Lung (tissue), 12 donors: Measurements from ENCODE around the gene ETFDH. TPM values are rescaled to one million over a fixed set of nuclear protein-coding genes. Genes with fewer than 3 reads are reported as not detected.
A peak's percentile ranks its signal among the peaks of the same experiment; 100 is the strongest.

ENCODE experiments used
- ATAC-seq: fragments of 200-7000 bp; cut with Tn5 transposase; one replicate; pipeline ENCODE4 v1.9.1; 2020; ENCODE audit warnings: moderate number of reproducible peaks; ENCODE audit not compliant: insufficient read depth, low FRiP score
- DNase-seq, 3 donors: peaks; one replicate each; pipeline ENCODE4 v3.0.0-alpha.2; 2013 to 2017
- H3K27ac ChIP-seq, 2 donors: one replicate each; pipeline ENCODE4 v1.5.1; 2013; ENCODE audit warnings: mild to moderate bottlenecking in 2 of 2, moderate library complexity in 2 of 2, control low read depth in 1 of 2, inconsistent platforms in 1 of 2, low read depth in 1 of 2, low read length in 1 of 2
- H3K27me3 ChIP-seq, 3 donors: one replicate each; pipeline ENCODE4 v1.5.1; 2013; ENCODE audit warnings: low read length in 2 of 3; ENCODE audit not compliant: control insufficient read depth in 3 of 3, insufficient read depth in 3 of 3
- H3K36me3 ChIP-seq, 4 donors: one replicate each; pipeline ENCODE4 v1.5.1; 2013; ENCODE audit warnings: low read length in 4 of 4, mild to moderate bottlenecking in 1 of 4, moderate library complexity in 1 of 4; ENCODE audit not compliant: control insufficient read depth in 4 of 4, insufficient read depth in 4 of 4
- H3K4me1 ChIP-seq, 5 donors: one replicate each; pipeline ENCODE4 v1.5.1; 2013; ENCODE audit warnings: low read length in 5 of 5, mild to moderate bottlenecking in 2 of 5, moderate library complexity in 1 of 5; ENCODE audit not compliant: control insufficient read depth in 5 of 5, insufficient read depth in 5 of 5
- H3K4me3 ChIP-seq: one replicate; pipeline ENCODE4 v1.5.1; 2013; ENCODE audit warnings: mild to moderate bottlenecking, control low read depth, moderate library complexity
- H3K9ac ChIP-seq, 2 donors: one replicate each; pipeline ENCODE4 v1.5.1; 2013; ENCODE audit warnings: low read length in 2 of 2, control low read depth in 1 of 2; ENCODE audit not compliant: insufficient read depth in 1 of 2
- H3K9me3 ChIP-seq, 4 donors: one replicate each; pipeline ENCODE4 v1.5.1; 2013; ENCODE audit warnings: low read length in 3 of 4, mild to moderate bottlenecking in 1 of 4, moderate library complexity in 1 of 4; ENCODE audit not compliant: control insufficient read depth in 4 of 4, insufficient read depth in 3 of 4
- WGBS, 2 donors: extraction: QIAGEN DNeasy Blood & Tissue Kit; methylation state at CpG; one replicate each; pipeline ENCODE4 v1.1.7; 2013; 5-methylcytosine and 5-hydroxymethylcytosine counted together
- polyA plus RNA-seq, 2 donors: library from polyadenylated mRNA; stranded (reverse); fragments of 200-250 nt; gene quantifications; one replicate each; pipeline ENCODE4 v1.2.1, GENCODE V29; 2013
- total RNA-seq, 2 donors: library from RNA; depleted of rRNA in 1 of 2; stranded (reverse); fragments of >200 nt in 1 of 2; gene quantifications; one replicate each; pipeline ENCODE4 v1.2.1, GENCODE V29; 2014 to 2021
- TF ChIP-seq, protein P1 (sequence below): IDR thresholded peaks from 2 replicates; pipeline ENCODE4 v1.5.1; 2012; ENCODE audit warnings: mild to moderate bottlenecking; ENCODE audit errors: control extremely low read depth, extremely low read depth
- donor health status: control.
- donor health status: control.
- donor health status: Bipolar disorder and iron deficiency.
- donor health status: healthy.
- donor health status: DM: yes; HTN: yes; CAD: no.

The ETFDH gene
- total and polyA plus RNA-seq, 4 donors, result 13.6 to 43.8 (median 16.4) TPM

DNA sequence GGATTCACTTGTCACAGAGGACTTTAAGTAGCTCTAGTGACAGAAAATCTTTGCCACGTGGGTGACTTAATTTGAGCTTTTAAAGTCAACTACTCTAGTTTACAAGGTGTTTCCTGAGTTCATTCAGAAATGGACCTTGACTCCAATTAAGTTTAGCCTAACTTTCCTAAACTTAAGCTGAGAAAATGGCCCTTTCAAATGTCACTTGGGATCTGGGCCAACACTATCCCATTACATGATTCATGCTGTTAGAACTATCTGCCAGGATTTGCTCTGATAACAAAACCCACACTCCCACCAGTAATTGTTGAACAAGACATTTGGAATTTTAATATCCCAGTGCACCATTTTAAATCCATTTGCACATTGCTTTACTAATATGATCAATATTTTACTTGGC lies 41.2 kb upstream of the ETFDH start:
- DNase-seq, result peak in 1 of 3 donors; percentile 8
- WGBS, 2 donors, result 39 to 40% methylated on average over 1 of the region's 1 CpG

DNA sequence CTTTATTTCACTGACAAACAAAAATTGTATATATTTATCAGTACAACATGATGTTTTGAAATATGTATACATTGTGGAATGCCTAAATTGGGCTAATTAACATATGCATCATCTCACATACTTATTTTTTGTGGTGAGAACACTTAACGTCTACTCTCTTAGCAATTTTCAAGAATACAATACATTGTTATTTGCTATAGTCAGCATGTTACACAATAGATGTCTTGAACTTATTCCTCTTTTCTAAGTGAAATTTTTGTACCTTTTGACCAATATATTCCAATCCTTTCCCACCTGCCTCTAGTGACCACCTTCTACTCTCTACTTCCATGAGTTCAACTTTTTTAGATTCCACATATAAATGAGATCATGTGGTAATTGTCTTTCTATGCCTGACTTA lies 35.5 kb upstream of the ETFDH start:
- Histone ChIP-seq H3K4me3 (no peak overlapping the region), H3K4me1 (no peaks in the 10 kb centered on the region), H3K36me3 (no peaks in the 10 kb centered on the region), H3K9ac (no peak overlapping the region), H3K27me3 (no peaks in the 10 kb centered on the region), H3K9me3 (no peaks in the 10 kb centered on the region), H3K27ac (no peak overlapping the region)
- WGBS, 2 donors, result 66 to 71% methylated on average over 1 of the region's 1 CpG
- ATAC-seq, result no peak
- TF ChIP-seq, protein P1, sequence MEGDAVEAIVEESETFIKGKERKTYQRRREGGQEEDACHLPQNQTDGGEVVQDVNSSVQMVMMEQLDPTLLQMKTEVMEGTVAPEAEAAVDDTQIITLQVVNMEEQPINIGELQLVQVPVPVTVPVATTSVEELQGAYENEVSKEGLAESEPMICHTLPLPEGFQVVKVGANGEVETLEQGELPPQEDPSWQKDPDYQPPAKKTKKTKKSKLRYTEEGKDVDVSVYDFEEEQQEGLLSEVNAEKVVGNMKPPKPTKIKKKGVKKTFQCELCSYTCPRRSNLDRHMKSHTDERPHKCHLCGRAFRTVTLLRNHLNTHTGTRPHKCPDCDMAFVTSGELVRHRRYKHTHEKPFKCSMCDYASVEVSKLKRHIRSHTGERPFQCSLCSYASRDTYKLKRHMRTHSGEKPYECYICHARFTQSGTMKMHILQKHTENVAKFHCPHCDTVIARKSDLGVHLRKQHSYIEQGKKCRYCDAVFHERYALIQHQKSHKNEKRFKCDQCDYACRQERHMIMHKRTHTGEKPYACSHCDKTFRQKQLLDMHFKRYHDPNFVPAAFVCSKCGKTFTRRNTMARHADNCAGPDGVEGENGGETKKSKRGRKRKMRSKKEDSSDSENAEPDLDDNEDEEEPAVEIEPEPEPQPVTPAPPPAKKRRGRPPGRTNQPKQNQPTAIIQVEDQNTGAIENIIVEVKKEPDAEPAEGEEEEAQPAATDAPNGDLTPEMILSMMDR, result no peak
- DNase-seq, result no peak

More for the DNA sequence above, 41.2 kb upstream of the ETFDH start:
- Histone ChIP-seq H3K4me3 (no peak overlapping the region), H3K9ac (no peak overlapping the region), H3K4me1 (peaks cover 0 to 3% (median 0%) of the 10 kb centered on the region in 5 donors), H3K27me3 (no peaks in the 10 kb centered on the region), H3K9me3 (no peaks in the 10 kb centered on the region), H3K27ac (no peak overlapping the region), H3K36me3 (peaks cover 0 to 1% (median 0%) of the 10 kb centered on the region in 4 donors)
- TF ChIP-seq, protein P1, result no peak
- no peak for ATAC-seq

DNA sequence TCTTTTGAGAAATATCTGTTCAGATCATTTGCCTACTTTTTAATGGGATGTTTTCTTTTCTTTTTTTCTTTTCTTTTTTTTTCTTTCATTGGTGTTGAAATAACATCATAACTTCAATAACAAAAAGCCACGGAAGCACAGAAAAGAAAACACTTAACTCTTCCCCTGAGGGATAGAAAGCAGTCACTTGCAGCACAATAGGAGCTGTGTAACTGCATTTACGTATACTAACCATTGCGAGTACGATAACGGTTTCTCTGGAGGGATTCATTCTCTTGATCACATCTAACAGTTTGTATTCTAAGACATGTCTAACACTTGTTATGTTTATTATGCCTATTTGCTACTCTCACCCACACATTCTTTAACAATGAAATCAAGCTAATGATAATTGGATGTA lies 27.7 kb upstream of the ETFDH start:
- H3K27ac ChIP-seq, result no peak overlapping the region
- DNase-seq (no peak), ATAC-seq (no peak)
- no peaks in the 10 kb centered on the region for H3K36me3 ChIP-seq
- H3K27me3 ChIP-seq, result no peaks in the 10 kb centered on the region
- no peak overlapping the region for H3K4me3 ChIP-seq
- H3K4me1 ChIP-seq, result peaks cover 0 to 4% (median 0%) of the 10 kb centered on the region in 5 donors
- TF ChIP-seq, protein P1, result no peak
- no peak overlapping the region for H3K9ac ChIP-seq
- no peaks in the 10 kb centered on the region for H3K9me3 ChIP-seq
- WGBS, 2 donors, result 84 to 89% methylated on average over 5 of the region's 5 CpGs

DNA sequence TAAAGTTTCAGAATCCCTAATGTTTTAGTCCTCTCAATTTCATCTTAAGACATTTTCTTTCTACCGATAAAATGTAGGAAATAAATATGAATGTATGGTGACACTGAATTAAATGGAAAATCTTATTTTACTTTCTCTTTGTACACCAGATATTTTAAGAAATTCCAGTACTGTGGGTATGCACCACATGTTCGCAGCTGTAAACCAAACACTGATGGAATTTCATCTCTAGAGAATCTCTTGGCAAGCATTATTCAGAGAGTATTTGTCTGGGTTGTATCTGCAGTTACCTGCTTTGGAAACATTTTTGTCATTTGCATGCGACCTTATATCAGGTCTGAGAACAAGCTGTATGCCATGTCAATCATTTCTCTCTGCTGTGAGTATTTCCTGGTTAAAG lies 27.3 kb upstream of the ETFDH start:
- Histone ChIP-seq H3K36me3 (no peaks in the 10 kb centered on the region), H3K27ac (no peak overlapping the region), H3K4me3 (no peak overlapping the region), H3K4me1 (peaks cover 0 to 4% (median 0%) of the 10 kb centered on the region in 5 donors), H3K9ac (no peak overlapping the region), H3K27me3 (no peaks in the 10 kb centered on the region), H3K9me3 (no peaks in the 10 kb centered on the region)
- TF ChIP-seq, protein P1, result no peak
- no peak for DNase-seq
- no peak for ATAC-seq
- 78 to 90% methylated on average over 3 of the region's 3 CpGs for WGBS, 2 donors
